ENCODE data around the gene LMBR1L. TPM values are rescaled to one million over a fixed set of nuclear protein-coding genes. Genes with fewer than 3 reads are reported as not detected.

Gene LMBR1L
- total RNA-seq, 1 donor from 2014 or later: 86.1 TPM

GRCh38 chr12:49089821-49090773 lies 20.6 kb downstream of the LMBR1L start:
- Mint-ChIP-seq H3K27ac (ENCODE audit: unreplicated experiment) (no peak overlapping the region), H3K4me3 (ENCODE audit: unreplicated experiment) (peak overlapping the region; percentile 66), H3K9me3 (ENCODE audit: unreplicated experiment) (no peaks in the 10 kb centered on the region), H3K36me3 (ENCODE audit: unreplicated experiment) (no peaks in the 10 kb centered on the region), H3K27me3 (ENCODE audit: unreplicated experiment) (peaks cover 32% of the 10 kb centered on the region), H3K4me1 (ENCODE audit: unreplicated experiment) (peaks cover 34% of the 10 kb centered on the region)
- DNase-seq (ENCODE audit: extremely low spot score, unreplicated experiment): no peak
- peak; percentile 40 for TF ChIP-seq CTCF (IDR thresholded peaks at IDR 0.05)

- peaks cover 31% of the 10 kb centered on the region for H3K4me1 Mint-ChIP-seq (ENCODE audit: unreplicated experiment)
- no peaks in the 10 kb centered on the region for H3K9me3 Mint-ChIP-seq (ENCODE audit: unreplicated experiment)
- peaks cover 28% of the 10 kb centered on the region for H3K27me3 Mint-ChIP-seq (ENCODE audit: unreplicated experiment)
- no peak overlapping the region for H3K4me3 Mint-ChIP-seq (ENCODE audit: unreplicated experiment)
- H3K27ac Mint-ChIP-seq (ENCODE audit: unreplicated experiment): no peak overlapping the region
- no peak for TF ChIP-seq CTCF (IDR thresholded peaks at IDR 0.05)
- DNase-seq (ENCODE audit: extremely low spot score, unreplicated experiment): no peak
- H3K36me3 Mint-ChIP-seq (ENCODE audit: unreplicated experiment): no peaks in the 10 kb centered on the region
Measured at GRCh38 chr12:49088932-49089330, 21.7 kb downstream of the LMBR1L start.

GRCh38 chr12:49088150-49088931 lies 22.3 kb downstream of the LMBR1L start:
- Mint-ChIP-seq H3K4me3 (ENCODE audit: unreplicated experiment) (peak overlapping the region; percentile 10), H3K27ac (ENCODE audit: unreplicated experiment) (no peak overlapping the region), H3K4me1 (ENCODE audit: unreplicated experiment) (peaks cover 28% of the 10 kb centered on the region), H3K36me3 (ENCODE audit: unreplicated experiment) (no peaks in the 10 kb centered on the region), H3K9me3 (ENCODE audit: unreplicated experiment) (no peaks in the 10 kb centered on the region), H3K27me3 (ENCODE audit: unreplicated experiment) (peaks cover 22% of the 10 kb centered on the region)
- peak; percentile 89 for DNase-seq (ENCODE audit: extremely low spot score, unreplicated experiment)
- TF ChIP-seq CTCF (IDR thresholded peaks at IDR 0.05): peak; percentile 91

GRCh38 chr12:49086116-49086515 lies 24.5 kb downstream of the LMBR1L start:
- H3K27ac Mint-ChIP-seq (ENCODE audit: unreplicated experiment): no peak overlapping the region
- DNase-seq (ENCODE audit: extremely low spot score, unreplicated experiment): no peak

More at GRCh38 chr12:49086116-49086515, 24.5 kb downstream of the LMBR1L start:
- Mint-ChIP-seq H3K4me1 (ENCODE audit: unreplicated experiment) (peaks cover 18% of the 10 kb centered on the region), H3K9me3 (ENCODE audit: unreplicated experiment) (no peaks in the 10 kb centered on the region), H3K36me3 (ENCODE audit: unreplicated experiment) (no peaks in the 10 kb centered on the region), H3K27me3 (ENCODE audit: unreplicated experiment) (peaks cover 15% of the 10 kb centered on the region), H3K4me3 (ENCODE audit: unreplicated experiment) (no peak overlapping the region)
- no peak for TF ChIP-seq CTCF (IDR thresholded peaks at IDR 0.05)

All from osteocyte (in vitro differentiated cells).